Ishikawa (cell line): ENCODE measurements around the gene BLOC1S4.

ENCODE experiments used
- CEBPB ChIP-seq: IDR thresholded peaks from 2 replicates; pipeline ENCODE4 v1.6.1; 2012
- CREB1 ChIP-seq: IDR thresholded peaks from 2 replicates; pipeline ENCODE4 v1.6.1; 2012; ENCODE audit warnings: low read depth
- EGR1 ChIP-seq: IDR thresholded peaks from 2 replicates; pipeline ENCODE4 v1.6.1; 2012
- EP300 ChIP-seq: IDR thresholded peaks from 2 replicates; pipeline ENCODE4 v1.6.1; 2012; ENCODE audit warnings: borderline replicate concordance
- FOXM1 ChIP-seq: IDR thresholded peaks from 2 replicates; pipeline ENCODE4 v1.6.1; 2012; ENCODE audit warnings: low read depth, borderline replicate concordance
- MAX ChIP-seq: IDR thresholded peaks from 2 replicates; pipeline ENCODE4 v1.6.1; 2012
- NFIC ChIP-seq: IDR thresholded peaks from 2 replicates; pipeline ENCODE4 v1.6.1; 2012
- RAD21 ChIP-seq: IDR thresholded peaks from 2 replicates; pipeline ENCODE4 v1.6.1; 2012; ENCODE audit warnings: low read depth
- REST ChIP-seq: IDR thresholded peaks from 2 replicates; pipeline ENCODE4 v1.6.1; 2012; ENCODE audit warnings: low read depth, mild to moderate bottlenecking
- TAF1 ChIP-seq: IDR thresholded peaks from 2 replicates; pipeline ENCODE4 v1.6.1; 2012; ENCODE audit warnings: low read depth, mild to moderate bottlenecking
- TCF12 ChIP-seq: IDR thresholded peaks from 2 replicates; pipeline ENCODE4 v1.6.1; 2012; ENCODE audit warnings: low read depth
- TEAD4 ChIP-seq: IDR thresholded peaks from 2 replicates; pipeline ENCODE4 v1.6.1; 2012
- USF1 ChIP-seq: IDR thresholded peaks from 2 replicates; pipeline ENCODE4 v1.6.1; 2012
- YY1 ChIP-seq: IDR thresholded peaks from 2 replicates; pipeline ENCODE4 v1.6.1; 2012; ENCODE audit warnings: low read depth
- ZBTB7A ChIP-seq: IDR thresholded peaks from 2 replicates; pipeline ENCODE4 v1.6.1; 2012; ENCODE audit warnings: low read depth

The BLOC1S4 gene

GRCh38 chr4:6692806-6693205 is 23.2 kb upstream of the BLOC1S4 start:
- TF ChIP-seq USF1 (no peak), CEBPB (no peak), TEAD4 (no peak)

GRCh38 chr4:6693231-6694176 is 22.5 kb upstream of the BLOC1S4 start, which contains the start of gene S100P:
Gene S100P (plus strand): TSS chr4:6693878. CDS start chr4:6693933, 55 bp downstream.
- TF ChIP-seq TAF1 (no peak), FOXM1 (no peak), REST (no peak), EP300 (no peak), NFIC (no peak), EGR1 (no peak)

GRCh38 chr4:6694177-6694901 is 21.6 kb upstream of the BLOC1S4 start:
- TF ChIP-seq CEBPB (no peak), ZBTB7A (no peak), FOXM1 (no peak), NFIC (no peak), EP300 (no peak), EGR1 (no peak), TEAD4 (no peak), MAX (no peak)

GRCh38 chr4:6695660-6696610 is 20.0 kb upstream of the BLOC1S4 start:
- TF ChIP-seq TAF1: no peak
- TF ChIP-seq EP300: no peak
- no peak for TF ChIP-seq MAX
- no peak for TF ChIP-seq TCF12
- TF ChIP-seq USF1: no peak
- TF ChIP-seq TEAD4: no peak

GRCh38 chr4:6696611-6697010 is 19.4 kb upstream of the BLOC1S4 start:
- TF ChIP-seq REST (no peak), TEAD4 (no peak), NFIC (no peak), EP300 (no peak), USF1 (no peak), RAD21 (no peak), FOXM1 (no peak), CREB1 (no peak), EGR1 (no peak), YY1 (no peak)
